Effector CD4-positive, alpha-beta T cell (primary cell): ENCODE measurements around the gene FOXM1.
"Not testable (repeated sequence)": the region's sequence is repeated elsewhere in the genome, so short reads cannot be mapped to it uniquely, and the experiment has no call there.

Source experiments
- DNase-seq: peaks from one replicate; pipeline ENCODE4 v3.0.0-alpha.2; 2020

The FOXM1 gene

GRCh38 chr12:2884810-2885209 is 7.8 kb upstream of the FOXM1 start:
- DNase-seq = no peak

- DNase-seq = no peak
These were observed 2.9 kb upstream of the FOXM1 start for GRCh38 chr12:2879853-2880252.

- no peak for DNase-seq
These were observed 1.2 kb upstream of the FOXM1 start for GRCh38 chr12:2877953-2878732.

- DNase-seq = no peak
These were observed 435 bp downstream of the FOXM1 start for GRCh38 chr12:2876431-2877046.

GRCh38 chr12:2868986-2869632 is 7.9 kb downstream of the FOXM1 start:
- not testable (repeated sequence) for DNase-seq

DNA sequence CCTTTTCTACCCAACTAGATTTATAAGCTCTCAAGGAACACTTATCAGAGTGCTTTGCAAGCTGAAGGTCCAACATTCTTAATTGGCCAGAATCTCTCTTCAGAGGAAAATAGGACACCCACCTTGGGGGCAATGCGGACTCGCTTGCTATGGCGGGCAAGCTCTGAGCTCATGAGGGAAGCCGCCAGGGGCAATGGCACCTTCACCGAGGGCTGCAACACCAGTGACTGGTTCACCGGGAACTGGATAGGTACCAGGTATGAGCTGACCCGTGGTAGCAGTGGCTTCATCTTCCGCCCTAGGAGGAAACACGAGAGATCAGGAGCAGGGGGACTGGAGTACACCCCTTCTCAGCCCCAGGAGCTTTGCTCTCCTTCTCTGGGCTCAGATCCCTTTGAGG is 12.8 kb downstream of the FOXM1 start:
- no peak for DNase-seq

GRCh38 chr12:2863402-2863801 is 13.6 kb downstream of the FOXM1 start:
- DNase-seq = not testable (repeated sequence)

DNA sequence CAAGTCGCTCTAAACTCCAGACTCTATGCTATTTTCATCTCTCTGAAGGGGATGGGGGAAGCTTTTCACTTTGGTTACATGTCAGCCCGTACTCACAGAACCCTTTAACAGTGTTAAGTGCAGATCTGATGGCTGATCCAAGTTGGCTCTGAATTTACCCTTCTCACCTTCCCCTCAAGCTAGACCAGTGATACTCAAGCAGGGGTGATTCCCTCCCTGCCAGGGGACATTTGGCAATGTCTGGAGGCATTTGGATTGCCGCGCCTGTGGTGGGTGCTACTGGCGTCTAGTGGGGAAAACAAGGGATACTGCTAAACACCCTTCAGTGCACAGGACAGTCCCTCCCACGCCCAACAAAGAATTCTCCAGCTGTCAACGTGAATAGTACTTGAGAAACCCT is 14.1 kb downstream of the FOXM1 start:
- DNase-seq = no peak

DNA sequence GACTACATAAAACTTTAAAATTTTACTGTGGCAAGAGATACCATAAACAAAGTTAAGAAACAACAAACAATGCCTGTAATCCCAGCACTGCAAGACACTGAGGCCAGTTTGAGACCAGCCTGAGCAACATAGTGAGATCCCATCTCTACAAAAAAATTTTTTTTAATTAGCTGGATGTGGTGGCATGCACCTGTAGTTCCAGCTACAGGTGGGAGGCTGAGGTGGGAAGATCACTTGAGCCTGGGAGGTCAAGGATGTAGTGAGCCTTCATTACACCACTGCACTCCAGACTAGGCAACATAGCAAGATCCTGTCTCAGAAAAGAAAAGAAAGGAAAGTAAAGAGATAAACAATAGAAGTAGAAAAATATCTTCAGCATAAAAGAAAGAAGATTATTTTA is 16.8 kb downstream of the FOXM1 start:
- DNase-seq = no peak

GRCh38 chr12:2858944-2859421 is 18.0 kb downstream of the FOXM1 start:
- DNase-seq = no peak

DNA sequence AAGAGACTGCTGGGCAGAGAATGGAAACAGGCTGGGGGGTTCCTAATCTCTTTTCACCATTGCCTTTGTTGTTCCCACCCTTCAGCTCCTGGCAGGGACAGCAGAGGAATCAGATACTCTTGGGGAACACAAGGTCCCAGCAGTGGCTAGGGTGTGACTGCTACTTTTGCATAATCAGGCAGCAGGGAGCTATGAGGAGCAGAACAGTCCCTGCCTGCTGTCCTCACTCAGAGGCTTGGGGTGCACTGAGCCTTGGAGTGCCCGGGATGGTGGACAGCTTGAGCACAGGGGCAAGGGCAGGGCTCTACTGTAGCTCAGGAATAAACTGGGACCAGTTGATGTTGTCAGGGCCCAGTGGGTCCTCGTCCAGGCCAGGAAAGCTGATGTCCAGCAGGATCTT is 18.6 kb downstream of the FOXM1 start:
- DNase-seq = no peak

DNA sequence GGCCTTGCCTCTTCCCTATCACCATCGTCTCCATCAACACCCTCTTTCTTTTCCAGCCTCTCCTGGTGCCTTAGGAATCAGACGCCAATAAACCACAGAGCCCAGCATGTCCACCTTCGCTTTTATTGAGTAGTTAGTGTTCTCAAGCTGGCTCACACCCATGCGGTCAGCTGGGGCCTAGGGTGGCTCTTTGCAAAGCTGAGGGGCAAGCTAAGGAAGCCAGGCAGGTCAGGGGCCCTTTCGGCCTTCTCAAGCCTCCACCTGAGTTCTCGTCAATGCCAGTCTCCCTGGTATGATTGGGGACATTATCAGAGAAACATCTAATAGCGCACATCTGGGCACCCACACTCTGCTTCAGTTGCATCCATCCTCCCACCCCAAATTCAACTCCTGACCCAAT is 19.4 kb downstream of the FOXM1 start:
- DNase-seq = no peak

- no peak for DNase-seq
These were observed 19.9 kb downstream of the FOXM1 start, which contains the start of gene TEX52 for GRCh38 chr12:2857021-2857431. TSS of gene TEX52 (minus strand) at chr12:2857039. CDS start at chr12:2857026, 13 bp downstream.

DNA sequence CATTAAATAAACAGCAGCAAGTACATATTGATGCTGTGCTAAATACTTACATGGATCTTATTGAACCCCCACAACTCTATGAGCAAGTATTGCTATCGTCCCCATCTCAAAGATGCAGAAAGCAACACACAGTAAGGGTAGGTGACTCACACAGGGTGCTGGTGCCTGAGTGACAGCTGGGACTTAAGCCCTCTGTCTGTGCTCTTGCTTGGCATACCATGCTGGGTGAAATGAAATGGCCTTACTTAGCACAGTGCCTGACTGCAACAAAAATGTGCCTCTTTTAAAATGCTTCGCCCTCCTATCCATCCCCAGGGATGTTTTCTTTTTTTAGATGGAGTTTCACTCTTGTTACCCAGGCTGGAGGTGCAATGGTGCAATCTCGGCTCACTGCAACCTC is 20.9 kb downstream of the FOXM1 start:
- DNase-seq = no peak

GRCh38 chr12:2855546-2855945 is 21.4 kb downstream of the FOXM1 start:
- DNase-seq = no peak

- DNase-seq = no peak
These were observed 22.1 kb downstream of the FOXM1 start for GRCh38 chr12:2854669-2855453.

DNA sequence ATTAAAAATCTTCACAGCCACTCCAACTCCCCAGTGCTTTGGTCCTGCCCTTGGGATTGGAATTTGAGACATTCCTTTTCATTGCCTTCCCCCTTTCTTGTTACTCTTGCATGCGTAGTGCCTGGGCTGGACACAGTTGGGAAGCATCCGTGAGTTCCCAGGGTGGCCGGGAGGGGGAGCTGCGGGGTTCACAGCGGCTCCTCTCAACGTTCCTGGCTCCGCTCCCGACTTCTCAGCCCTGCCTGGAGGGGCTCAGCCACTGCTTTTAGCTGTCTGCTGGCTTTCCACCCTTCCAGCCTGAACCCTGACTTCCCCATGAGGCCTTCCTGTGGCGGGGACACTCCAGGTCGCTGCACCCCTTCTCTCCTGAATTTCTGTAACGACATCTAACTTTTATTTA is 23.3 kb downstream of the FOXM1 start:
- DNase-seq = peak; percentile 21

- DNase-seq = no peak
These were observed 25.0 kb downstream of the FOXM1 start for GRCh38 chr12:2851931-2852330.

GRCh38 chr12:2845280-2845679 is 31.7 kb downstream of the FOXM1 start:
- no peak for DNase-seq

- DNase-seq = no peak
These were observed 32.2 kb downstream of the FOXM1 start for GRCh38 chr12:2844786-2845185.

DNA sequence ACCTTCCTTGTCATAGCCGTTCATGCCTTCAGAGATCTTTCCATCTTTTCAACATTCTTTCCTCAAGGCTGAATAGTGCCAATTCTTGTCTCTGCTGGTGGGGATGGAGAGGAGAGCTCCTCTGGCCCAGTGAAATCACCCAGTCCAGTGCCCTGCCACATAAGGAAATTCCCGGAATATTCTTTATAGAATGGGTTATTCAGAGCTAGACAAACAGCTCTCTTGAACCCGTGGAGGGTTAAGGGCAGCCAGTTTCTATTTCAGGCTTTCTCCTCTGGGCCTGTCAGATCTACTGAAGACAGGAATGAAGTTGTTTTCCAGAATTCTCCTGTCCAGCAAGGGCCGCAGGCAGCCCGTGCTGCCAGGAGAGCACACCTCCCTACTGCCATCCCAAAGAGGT is 34.0 kb downstream of the FOXM1 start:
- no peak for DNase-seq

- DNase-seq = no peak
These were observed 35.8 kb downstream of the FOXM1 start for GRCh38 chr12:2841056-2841650.

- no peak for DNase-seq
These were observed 40.4 kb downstream of the FOXM1 start for GRCh38 chr12:2836574-2836973.
